H1 (cell line): ENCODE measurements around the gene FCRL6. TPM values are rescaled to one million over a fixed set of nuclear protein-coding genes. Genes with fewer than 3 reads are reported as not detected.

Experiments used
- CTCF ChIA-PET: fragments of 300-600 bp; sonication (Branson Sonifier 250); formaldehyde crosslinking; loops from one replicate; lab custom pipeline; 2021; ENCODE audit not compliant: partially characterized antibody; lab: Charles Lee
- POLR2A ChIA-PET: fragments of 300-600 bp; sonication (Branson Sonifier 250); formaldehyde crosslinking; loops from one replicate; lab custom pipeline; 2021; ENCODE audit warnings: inconsistent platforms; ENCODE audit not compliant: partially characterized antibody; lab: Charles Lee
- DNase-seq, 2 experiments: peaks; one replicate each; pipeline versions ENCODE4 v3.0.0 to v3.0.0-alpha.2; 2010 to 2022; ENCODE audit warnings: low spot score in 2 of 2, low read depth in 1 of 2, mixed read lengths in 1 of 2
- FAIRE-seq: peaks from 2 replicates; lab custom pipeline; 2011; peaks lifted over from hg19 to GRCh38; lab: Jason Lieb, UNC
- H2AFZ ChIP-seq: 2 replicates; pipeline ENCODE4 v1.8.1; 2012; ENCODE audit warnings: low read length, inconsistent platforms
- H2AK5ac ChIP-seq: 2 replicates; pipeline ENCODE4 v1.6.1; 2013; ENCODE audit warnings: low read depth, low read length
- H2BK120ac ChIP-seq: replicated peaks from 2 replicates; pipeline ENCODE3; 2013; ENCODE audit warnings: low read depth, low read length, inconsistent platforms
- H2BK12ac ChIP-seq: 2 replicates; pipeline ENCODE4 v1.6.1; 2013; ENCODE audit warnings: low read depth, low read length
- H2BK15ac ChIP-seq: 2 replicates; pipeline ENCODE4 v1.6.1; 2013; ENCODE audit warnings: low read length
- H2BK20ac ChIP-seq: 2 replicates; pipeline ENCODE4 v1.6.1; 2013; ENCODE audit warnings: low read length
- H2BK5ac ChIP-seq: 2 replicates; pipeline ENCODE4 v1.6.1; 2013; ENCODE audit warnings: low read depth, low read length
- H3K14ac ChIP-seq: 2 replicates; pipeline ENCODE4 v1.6.1; 2013; ENCODE audit warnings: inconsistent platforms; ENCODE audit not compliant: insufficient read length
- H3K18ac ChIP-seq: 2 replicates; pipeline ENCODE4 v1.6.1; 2013; ENCODE audit warnings: low read length; ENCODE audit errors: extremely low read depth
- H3K23ac ChIP-seq: 2 replicates; pipeline ENCODE4 v1.6.1; 2013; ENCODE audit warnings: inconsistent platforms; ENCODE audit not compliant: insufficient read length
- H3K23me2 ChIP-seq: 2 replicates; pipeline ENCODE4 v1.6.1; 2013; ENCODE audit warnings: low read depth, low read length
- H3K27ac ChIP-seq: 2 replicates; pipeline ENCODE4 v1.6.1; 2011; ENCODE audit warnings: low read depth, low read length, inconsistent platforms
- H3K27me3 ChIP-seq, 4 experiments: replicated peaks in 1 of 4; 1 replicate in 1 of 4; 2 replicates in 3 of 4; pipeline versions ENCODE4 v1.6.1 to v1.8.1; 2011 to 2013; ENCODE audit warnings: low read length in 3 of 4, mild to moderate bottlenecking in 3 of 4, inconsistent platforms in 2 of 4, mixed read lengths in 2 of 4, moderate library complexity in 1 of 4; ENCODE audit not compliant: control insufficient read depth in 3 of 4, insufficient read depth in 3 of 4; ENCODE audit errors: extremely low read depth in 1 of 4
- H3K36me3 ChIP-seq, 4 experiments: 2 replicates each; pipeline versions ENCODE4 v1.6.1 to v1.8.1; 2011 to 2013; ENCODE audit warnings: mild to moderate bottlenecking in 4 of 4, low read length in 3 of 4, moderate library complexity in 2 of 4, control low read depth in 1 of 4, inconsistent platforms in 1 of 4; ENCODE audit not compliant: insufficient read depth in 4 of 4, control insufficient read depth in 2 of 4
- H3K4ac ChIP-seq: replicated peaks from 2 replicates; pipeline ENCODE3; 2013; ENCODE audit warnings: low read length, low read depth, mixed read lengths, inconsistent platforms; ENCODE audit not compliant: insufficient read length
- H3K4me1 ChIP-seq, 4 experiments: replicated peaks in 1 of 4; 1 replicate in 1 of 4; 2 replicates in 3 of 4; pipeline versions ENCODE4 v1.6.1 to v1.8.1; 2011 to 2013; ENCODE audit warnings: low read length in 3 of 4, inconsistent platforms in 2 of 4, mixed read lengths in 1 of 4; ENCODE audit not compliant: insufficient read depth in 4 of 4, control insufficient read depth in 3 of 4
- H3K4me2 ChIP-seq, 2 experiments: 2 replicates each; pipeline versions ENCODE4 v1.6.1 to v1.8.1; 2011 to 2013; ENCODE audit warnings: low read depth in 2 of 2, low read length in 2 of 2, control low read depth in 1 of 2, inconsistent platforms in 1 of 2, mild to moderate bottlenecking in 1 of 2; ENCODE audit not compliant: insufficient read depth in 1 of 2
- H3K4me3 ChIP-seq, 4 experiments: fragments of 200-600, 300-600 bp in 1 of 4; sonication (generic), shearing (Covaris generic), sonication (Bioruptor Twin) in 1 of 4; 2 replicates each; pipeline versions ENCODE4 v1.5.1 to v1.8.1; 2011 to 2016; ENCODE audit warnings: low read length in 4 of 4, low read depth in 3 of 4, control low read depth in 2 of 4, inconsistent platforms in 2 of 4, mild to moderate bottlenecking in 2 of 4, mixed read lengths in 1 of 4, moderate library complexity in 1 of 4; ENCODE audit not compliant: insufficient read depth in 2 of 4; ENCODE audit errors: extremely low read depth in 1 of 4
- H3K56ac ChIP-seq: replicated peaks from 2 replicates; pipeline ENCODE3; 2013; ENCODE audit warnings: low read depth, mild to moderate bottlenecking, mixed read lengths, low read length, inconsistent platforms; ENCODE audit not compliant: insufficient read length
- H3K79me1 ChIP-seq: 2 replicates; pipeline ENCODE4 v1.6.1; 2013; ENCODE audit warnings: low read depth, low read length, control low read depth
- H3K79me2 ChIP-seq, 2 experiments: 2 replicates each; pipeline versions ENCODE4 v1.6.1 to v1.8.1; 2012 to 2013; ENCODE audit warnings: low read length in 2 of 2, mild to moderate bottlenecking in 2 of 2, inconsistent platforms in 1 of 2; ENCODE audit not compliant: insufficient read depth in 2 of 2, control insufficient read depth in 1 of 2
- H3K9ac ChIP-seq, 4 experiments: replicated peaks in 1 of 4; 1 replicate in 1 of 4; 2 replicates in 3 of 4; pipeline versions ENCODE4 v1.6.1 to v1.8.1; 2011 to 2013; ENCODE audit warnings: low read depth in 3 of 4, low read length in 3 of 4, control low read depth in 2 of 4, mild to moderate bottlenecking in 2 of 4, moderate library complexity in 2 of 4, inconsistent platforms in 1 of 4; ENCODE audit errors: extremely low read depth in 1 of 4
- H3K9me3 ChIP-seq, 2 experiments: 2 replicates each; pipeline versions ENCODE4 v1.6.1 to v1.8.1; 2012 to 2013; ENCODE audit warnings: mild to moderate bottlenecking in 2 of 2, moderate library complexity in 2 of 2, control low read depth in 1 of 2, inconsistent platforms in 1 of 2, low read depth in 1 of 2, low read length in 1 of 2, mixed read lengths in 1 of 2; ENCODE audit not compliant: insufficient read depth in 2 of 2
- H4K20me1 ChIP-seq, 2 experiments: replicated peaks in 1 of 2; 2 replicates each; pipeline versions ENCODE3 to v1.8.1; 2011 to 2013; ENCODE audit warnings: inconsistent platforms in 2 of 2, low read length in 2 of 2, mild to moderate bottlenecking in 1 of 2; ENCODE audit not compliant: insufficient read depth in 2 of 2, control insufficient read depth in 1 of 2
- H4K5ac ChIP-seq: 2 replicates; pipeline ENCODE4 v1.6.1; 2013; ENCODE audit warnings: low read length, low read depth, mixed read lengths, inconsistent platforms; ENCODE audit not compliant: insufficient read length
- H4K8ac ChIP-seq: 2 replicates; pipeline ENCODE4 v1.8.0; 2013; ENCODE audit warnings: mild to moderate bottlenecking, moderate library complexity, low read length, inconsistent platforms; ENCODE audit not compliant: insufficient read depth; ENCODE audit errors: extremely low read depth
- H4K91ac ChIP-seq: replicated peaks from 2 replicates; pipeline ENCODE3; 2013; ENCODE audit warnings: low read length, mixed read lengths, inconsistent platforms; ENCODE audit not compliant: insufficient read length
- CBX5 ChIP-seq: fragments of 300-800, 300-1000 bp; sonication (generic); IDR thresholded peaks from 2 replicates; pipeline ENCODE4 v1.7.1; 2016; ENCODE audit warnings: antibody characterized with exemption, low read length, low read depth
- CBX8 ChIP-seq: fragments of 300-800, 300-1000 bp; sonication (generic); IDR thresholded peaks from 2 replicates; pipeline ENCODE4 v1.7.1; 2016; ENCODE audit warnings: low read depth, low read length, borderline replicate concordance
- CTCF ChIP-seq, 3 experiments: IDR thresholded peaks; 1 replicate in 2 of 3; 2 replicates in 1 of 3; pipeline versions ENCODE4 v1.5.1 to v1.6.1; 2011; ENCODE audit warnings: low read length in 3 of 3, mild to moderate bottlenecking in 3 of 3, inconsistent platforms in 2 of 3, low read depth in 1 of 3, moderate library complexity in 1 of 3; ENCODE audit not compliant: insufficient read depth in 1 of 3; ENCODE audit errors: control extremely low read depth in 1 of 3
- POLR2AphosphoS5 ChIP-seq: IDR thresholded peaks from 2 replicates; pipeline ENCODE4 v1.6.1; 2011; ENCODE audit warnings: low read depth, low read length
- RBBP5 ChIP-seq: IDR thresholded peaks from 2 replicates; pipeline ENCODE4 v1.7.1; 2012; ENCODE audit warnings: low read depth, mild to moderate bottlenecking, inconsistent platforms, low read length, moderate library complexity, borderline replicate concordance
- TAF7 ChIP-seq: optimal IDR thresholded peaks from 2 replicates; pipeline ENCODE3; 2011; ENCODE audit warnings: low read depth, mild to moderate bottlenecking, inconsistent platforms, low read length, moderate library complexity, borderline replicate concordance
- WGBS, 2 experiments: shearing (Covaris generic) in 1 of 2; methylation state at CpG; one replicate each; pipeline versions ENCODE4 v1.1.6 to v1.1.7; 2013 to 2015; ENCODE audit warnings: low lambda C conversion rate in 2 of 2, mixed read lengths in 2 of 2, inconsistent platforms in 1 of 2, low coverage in 1 of 2, missing lambda C conversion rate in 1 of 2; ENCODE audit not compliant: insufficient replicate concordance in 2 of 2, insufficient coverage in 1 of 2, insufficient read length in 1 of 2; ENCODE audit errors: extremely low coverage in 1 of 2, missing lambda C conversion rate in 1 of 2; 5-methylcytosine and 5-hydroxymethylcytosine counted together
- polyA plus RNA-seq, 7 experiments: library from polyadenylated mRNA; depleted of rRNA in 3 of 7; stranded (reverse) in 5 of 7; unstranded in 2 of 7; fragments of >200 nt in 5 of 7; fragments of 200-250 nt in 2 of 7; gene quantifications; 1 replicate in 5 of 7; 2 replicates in 1 of 7; 4 replicates in 1 of 7; pipeline versions ENCODE4 v1.2.1 to v1.2.3, GENCODE V29; 2011 to 2013; ENCODE audit warnings: missing spikeins in 2 of 7, mixed read lengths in 2 of 7
- total RNA-seq: library from RNA; stranded (reverse); fragmentation: NEBNext Ultra II Directional; extraction: Animal tissue kit (Norgen Biotek cat#: 25700); gene quantifications from 2 replicates; pipeline ENCODE4 v1.2.1, GENCODE V29; 2021

Gene FCRL6
- total and polyA plus RNA-seq, 2 of the 8 experiments (the other 6 are each of a cell fraction or from before 2014, with no cell fraction given): not detected

GRCh38 chr1:159849626-159850366, 47.6 kb downstream of the FCRL6 start:
- Histone ChIP-seq H4K20me1 (peaks cover 0 to 2% of the 10 kb centered on the region in 2 experiments), H3K56ac (no peak overlapping the region), H2BK5ac (no peak overlapping the region), H3K4ac (no peak overlapping the region), H3K27me3 (peaks cover 2 to 16% (median 10%) of the 10 kb centered on the region in 4 experiments), H3K4me2 (no peak overlapping the region), H2BK12ac (no peak overlapping the region), H4K8ac (no peak overlapping the region), H3K79me2 (no peaks in the 10 kb centered on the region), H3K4me1 (no peaks in the 10 kb centered on the region; a peak in 1 of 7 replicates), H4K5ac (no peak overlapping the region), H3K14ac (no peak overlapping the region), H3K27ac (no peak overlapping the region), H2BK20ac (no peak overlapping the region), H2AFZ (no peak overlapping the region), H3K9me3 (no peaks in the 10 kb centered on the region), H4K91ac (no peak overlapping the region), H3K36me3 (no peaks in the 10 kb centered on the region), H2BK15ac (no peak overlapping the region), H3K18ac (no peak overlapping the region), H3K9ac (no peak overlapping the region), H2BK120ac (no peak overlapping the region), H3K23me2 (peaks cover 8% of the 10 kb centered on the region; the same call in 1 of the 2 replicates), H3K4me3 (no peak overlapping the region), H3K79me1 (no peaks in the 10 kb centered on the region), H3K23ac (no peak overlapping the region), H2AK5ac (no peak overlapping the region)
- TF ChIP-seq RBBP5 (no peak), CBX8 (no peak), CBX5 (no peak), TAF7 (no peak), POLR2AphosphoS5 (no peak), CTCF (IDR thresholded peaks at IDR 0.05; ENCODE audit: control extremely low read depth in 1 of 3, insufficient read depth in 1 of 3, low read depth in 1 of 3, low read length in 3 of 3) (no peak)
- CTCF ChIA-PET: interaction anchor here (0.6 to 8.4 kb wide), 11 partner anchors 8 to 1720 kb away, joined by 3 to 107 read pairs (median 21); partner anchors contain the start of genes FCRL6, SLAMF8 and VSIG8
- 76% methylated on average over 2 of the region's 2 CpGs; no CpG with 5 or more reads in 1 of the 2 experiments for WGBS, 2 experiments
- POLR2A ChIA-PET: no interaction called here
- DNase-seq: no peak
- FAIRE-seq: no peak
